DMS 273 (cell line): ENCODE data around the gene VMP1.

Experiments
- DNase-seq: peaks from one replicate; lab custom pipeline; 2025; ENCODE audit not compliant: unreplicated experiment; lab: John Stamatoyannopoulos, UW

Gene VMP1

GRCh38 chr17:59707149-59707970, at the start of gene VMP1, which contains the start of gene PTRH2:
Gene VMP1, plus strand, starts transcription at chr17:59707654. Its CDS starts 23,793 bp downstream, at chr17:59731447.
Gene PTRH2, minus strand, starts transcription at chr17:59707430. Its CDS starts 9,452 bp downstream, at chr17:59697978.
- peak; percentile 100 for DNase-seq

- DNase-seq, result no peak
These were observed 41.2 kb upstream of the VMP1 start for GRCh38 chr17:59666235-59666634.

GRCh38 chr17:59668816-59669215, 38.6 kb upstream of the VMP1 start:
- DNase-seq, result no peak

DNA sequence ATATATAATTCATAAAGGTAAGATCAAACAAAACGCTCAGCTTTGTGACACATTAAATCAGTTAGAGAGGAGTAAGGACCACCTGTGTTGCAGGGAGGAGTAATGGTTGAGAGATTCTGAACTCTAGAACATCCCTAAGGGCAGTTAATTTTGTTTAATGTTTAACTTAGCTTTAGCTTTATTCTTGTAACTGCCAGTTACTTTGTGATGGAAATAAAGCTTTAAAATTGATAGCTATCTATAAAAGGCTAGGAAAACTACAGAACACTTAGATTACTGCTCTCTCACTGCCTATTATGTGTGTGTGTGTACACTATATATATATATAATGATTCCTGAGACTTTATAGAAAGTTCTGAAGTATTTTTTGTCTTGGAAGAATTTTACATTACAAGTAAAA, 38.0 kb upstream of the VMP1 start:
- DNase-seq, result no peak

GRCh38 chr17:59669944-59670343, 37.5 kb upstream of the VMP1 start:
- no peak for DNase-seq

- no peak for DNase-seq
These were observed 36.1 kb upstream of the VMP1 start for GRCh38 chr17:59671386-59671785.

DNA sequence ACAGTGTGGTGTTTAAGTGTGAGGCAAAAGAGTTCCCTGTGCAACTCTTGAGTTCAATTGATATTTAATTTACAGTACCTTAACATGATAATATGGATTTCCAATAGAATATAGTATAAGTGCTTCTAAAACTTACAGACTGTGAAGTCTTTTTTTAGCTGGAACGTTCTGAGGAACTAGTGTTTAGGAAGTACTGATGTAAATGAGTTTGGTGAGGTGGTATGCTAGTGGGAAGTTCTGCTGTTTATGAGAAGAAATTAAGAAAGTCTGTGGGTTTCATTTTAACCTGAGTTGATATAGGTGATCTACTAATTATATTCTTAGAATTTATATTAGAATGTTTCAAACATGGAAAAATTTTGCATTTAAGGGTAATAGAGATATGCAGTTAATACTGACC, 32.2 kb upstream of the VMP1 start:
- DNase-seq, result no peak

- DNase-seq, result no peak
These were observed 30.7 kb upstream of the VMP1 start for GRCh38 chr17:59676716-59677115.

- no peak for DNase-seq
These were observed 28.5 kb upstream of the VMP1 start for GRCh38 chr17:59678918-59679317.

DNA sequence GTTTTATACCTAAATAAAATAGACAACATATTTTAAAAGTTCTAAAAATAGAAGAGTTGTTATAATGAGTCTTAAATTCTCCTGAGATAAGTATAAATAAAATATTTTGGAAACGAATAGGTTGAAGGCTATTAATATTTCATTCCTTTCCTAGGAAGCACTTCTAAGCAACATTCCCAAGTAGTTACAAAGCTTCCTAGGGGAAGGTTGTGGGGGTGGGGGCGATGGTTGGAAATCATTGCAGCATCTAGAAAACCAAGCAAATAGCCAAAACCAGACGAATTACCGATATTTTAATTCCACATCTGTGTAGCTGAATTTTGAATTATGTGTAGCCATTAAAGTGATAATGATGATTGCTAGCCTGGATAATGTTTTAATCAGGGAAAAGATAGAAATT, 27.1 kb upstream of the VMP1 start:
- no peak for DNase-seq

DNA sequence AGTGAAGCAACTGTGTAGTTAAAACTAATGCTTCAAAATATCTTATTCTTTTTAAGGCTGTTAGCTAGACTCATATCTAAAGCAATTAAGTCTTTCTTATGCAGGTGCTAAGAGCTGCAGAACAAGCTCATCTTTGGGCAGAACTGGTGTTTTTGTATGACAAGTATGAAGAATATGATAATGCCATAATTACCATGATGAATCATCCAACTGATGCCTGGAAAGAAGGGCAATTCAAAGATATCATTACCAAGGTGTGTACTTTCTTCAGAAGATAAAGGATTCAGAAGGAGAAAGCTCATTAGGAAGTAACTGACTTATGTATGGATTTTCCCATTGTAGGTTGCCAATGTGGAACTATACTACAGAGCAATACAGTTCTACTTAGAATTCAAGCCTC, 24.2 kb upstream of the VMP1 start:
- DNase-seq, result no peak

DNA sequence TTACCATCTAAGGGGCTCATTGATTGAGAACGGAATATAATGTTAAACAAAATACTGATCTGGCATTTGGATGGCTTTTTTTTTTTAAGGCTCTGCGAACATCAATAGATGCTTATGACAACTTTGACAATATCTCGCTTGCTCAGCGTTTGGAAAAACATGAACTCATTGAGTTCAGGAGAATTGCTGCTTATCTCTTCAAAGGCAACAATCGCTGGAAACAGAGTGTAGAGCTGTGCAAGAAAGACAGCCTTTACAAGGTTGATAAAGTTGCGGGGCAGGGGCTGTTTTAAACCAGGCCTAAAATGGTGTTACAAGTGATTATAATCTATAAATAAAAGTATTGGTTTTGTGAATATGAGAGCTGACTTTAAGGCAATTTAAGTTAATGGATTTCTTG, 22.5 kb upstream of the VMP1 start:
- DNase-seq, result no peak

DNA sequence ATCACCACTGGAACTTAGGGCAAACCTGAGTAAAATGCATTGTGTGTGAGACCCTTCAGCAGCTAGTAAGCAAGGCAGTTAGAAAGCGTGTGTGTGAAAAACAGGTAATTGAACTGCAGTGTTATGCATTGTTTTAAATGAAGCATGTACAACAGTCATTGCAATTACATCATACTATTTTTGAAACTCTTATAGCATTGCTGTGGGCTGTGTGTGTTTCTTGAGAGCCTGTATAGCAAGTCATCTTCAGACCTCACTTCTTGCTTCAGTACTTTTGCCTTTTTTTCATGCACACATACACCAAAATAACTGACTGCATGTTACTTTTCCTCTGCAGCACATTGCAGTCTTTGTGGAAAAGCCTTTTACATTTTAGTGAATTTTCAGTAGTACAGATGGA, 19.4 kb upstream of the VMP1 start:
- DNase-seq, result no peak

DNA sequence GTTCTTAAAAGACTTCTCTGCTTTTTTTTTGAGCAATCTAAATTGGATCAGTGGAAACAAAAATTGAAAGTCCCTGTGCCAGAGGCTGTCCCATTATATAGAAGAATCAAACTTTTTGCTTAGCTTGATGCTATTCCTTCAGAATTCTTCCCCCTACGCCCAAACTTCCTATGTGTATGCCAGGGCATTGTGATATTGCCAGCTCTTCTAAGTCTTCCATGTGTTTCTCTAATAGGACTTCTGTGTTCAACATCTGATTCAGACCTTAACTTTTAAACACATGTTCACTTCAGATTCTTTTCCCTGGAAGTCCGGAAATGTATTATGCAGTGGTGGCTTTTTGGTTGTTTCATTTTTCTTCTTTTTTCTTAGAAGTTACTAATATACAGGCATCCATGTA, 19.0 kb upstream of the VMP1 start:
- no peak for DNase-seq

DNA sequence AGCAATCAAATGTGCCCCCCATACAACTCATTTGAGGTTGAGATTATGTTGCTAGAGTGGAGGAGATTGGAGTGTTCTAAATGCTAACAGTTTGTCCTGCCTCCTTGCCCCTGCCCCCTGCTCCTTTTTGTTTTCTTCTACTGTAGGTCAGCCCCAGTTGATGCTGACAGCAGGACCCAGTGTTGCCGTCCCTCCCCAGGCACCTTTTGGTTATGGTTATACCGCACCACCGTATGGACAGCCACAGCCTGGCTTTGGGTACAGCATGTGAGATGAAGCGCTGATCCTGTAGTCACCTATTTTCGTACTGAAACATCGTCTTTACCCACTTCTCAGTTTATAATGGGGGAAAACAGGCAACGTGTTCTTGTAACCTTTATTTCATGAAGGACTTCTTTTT, 13.9 kb upstream of the VMP1 start:
- no peak for DNase-seq

DNA sequence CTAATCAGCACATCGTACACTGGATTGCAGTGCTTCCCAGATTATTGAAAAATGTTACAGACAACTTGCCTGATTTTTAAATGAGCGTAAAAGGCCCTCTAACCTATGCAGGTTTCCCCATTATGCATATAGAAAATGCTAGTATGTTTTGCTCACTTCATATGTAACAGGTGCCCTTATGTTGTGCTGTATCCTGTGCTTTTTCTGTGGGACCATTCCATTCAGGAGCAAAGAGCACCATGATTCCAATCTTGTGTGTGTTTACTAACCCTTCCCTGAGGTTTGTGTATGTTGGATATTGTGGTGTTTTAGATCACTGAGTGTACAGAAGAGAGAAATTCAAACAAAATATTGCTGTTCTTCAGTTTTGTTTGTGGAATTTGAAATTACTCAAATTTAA, 13.1 kb upstream of the VMP1 start:
- DNase-seq, result no peak

DNA sequence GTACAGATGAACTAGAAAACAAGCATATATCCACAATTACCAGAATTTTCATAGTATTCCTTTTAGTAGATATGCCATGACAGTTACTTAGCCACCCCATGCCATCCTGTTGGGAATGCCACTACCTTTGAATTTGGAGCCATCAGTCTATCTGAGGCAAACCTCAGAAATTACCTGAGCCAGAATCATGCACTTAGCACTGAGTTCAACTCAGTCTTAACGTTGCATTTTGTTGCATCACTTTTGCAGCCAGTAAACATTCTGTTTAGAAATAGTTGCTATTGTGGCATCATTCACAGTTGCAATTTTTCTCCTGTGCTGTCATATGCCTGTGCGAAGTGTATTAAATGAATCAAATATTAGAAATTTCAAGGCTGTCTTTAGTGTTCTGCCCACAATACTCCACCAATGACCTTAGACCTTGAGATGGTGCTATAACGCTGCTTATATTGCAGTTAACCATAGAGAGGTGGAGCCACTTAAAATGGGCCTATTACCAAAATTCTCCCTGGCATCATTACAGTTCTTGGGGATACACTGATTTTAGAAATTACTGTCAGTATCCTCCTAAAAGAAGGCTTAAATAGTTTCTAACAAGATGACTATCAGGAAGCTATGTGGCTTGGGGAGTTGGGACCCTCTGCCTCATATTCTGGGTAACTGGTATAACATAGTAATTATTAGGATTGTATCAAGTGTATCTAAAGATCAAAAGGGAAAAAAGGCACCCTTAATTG, 11.3 kb upstream of the VMP1 start:
- peak; percentile 39 for DNase-seq

DNA sequence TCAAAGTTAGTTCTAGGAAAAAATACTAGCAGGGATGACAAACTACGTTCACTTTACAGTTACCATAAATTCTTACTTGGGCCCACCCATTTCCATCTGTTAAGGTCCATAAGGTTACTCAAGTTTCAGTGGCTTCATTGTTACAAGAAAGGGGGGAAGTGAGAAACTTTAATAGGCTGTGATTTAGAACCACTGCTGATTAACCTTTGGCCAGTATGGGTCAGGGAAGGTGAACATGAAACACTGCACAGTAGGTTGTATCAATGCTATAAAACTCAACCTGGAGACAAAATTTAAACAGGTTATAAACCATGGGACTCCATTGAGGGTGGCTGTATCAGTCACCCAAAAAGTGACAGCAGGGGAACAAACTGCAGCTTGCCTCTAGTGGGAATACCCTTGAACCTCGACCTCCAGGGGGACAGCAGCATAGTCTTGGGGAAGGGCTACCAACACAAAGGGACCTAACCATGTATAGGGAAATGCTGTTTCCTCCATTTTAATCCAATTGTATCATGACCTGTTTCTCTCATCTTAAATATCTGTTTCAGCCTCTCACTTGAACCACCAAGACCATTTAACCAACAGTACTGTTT, 10.7 kb upstream of the VMP1 start:
- DNase-seq, result peak; percentile 42

GRCh38 chr17:59698143-59698542, 9.3 kb upstream of the VMP1 start:
- DNase-seq, result no peak

GRCh38 chr17:59699218-59699617, 8.2 kb upstream of the VMP1 start:
- no peak for DNase-seq

GRCh38 chr17:59699786-59700185, 7.7 kb upstream of the VMP1 start:
- no peak for DNase-seq

DNA sequence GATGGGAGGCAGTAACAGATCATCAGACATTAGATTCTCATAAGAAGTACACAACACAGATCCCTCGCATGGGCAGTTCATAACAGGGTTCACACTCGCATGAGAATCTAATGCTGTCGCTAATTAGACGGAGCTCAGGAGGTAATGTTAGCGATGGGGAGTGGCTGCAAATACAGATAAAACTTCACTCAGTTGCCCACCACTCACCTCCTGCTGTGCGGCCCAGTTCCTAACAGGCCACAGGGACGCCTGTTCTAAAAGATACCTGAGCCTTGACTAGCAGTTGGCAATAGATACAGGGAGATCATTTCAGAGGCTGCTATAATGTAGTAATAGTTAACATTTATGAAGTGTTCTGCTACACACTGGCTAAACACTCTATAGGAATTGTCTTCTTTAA, 5.2 kb upstream of the VMP1 start:
- no peak for DNase-seq
